Vagina (tissue), 2 donors: ENCODE data around the gene STON2. TPM values are rescaled to one million over a fixed set of nuclear protein-coding genes. Genes with fewer than 3 reads are reported as not detected.

Experiments used
- DNase-seq, 2 donors: peaks; one replicate each; pipeline ENCODE4 v3.0.0-alpha.2; 2017; ENCODE audit errors: extremely low spot score in 2 of 2
- H3K27ac ChIP-seq: fragments of 200-600 bp; sonication (generic); one replicate; pipeline ENCODE4 v1.5.1; 2019
- H3K27me3 ChIP-seq: fragments of 200-600 bp; sonication (generic); one replicate; pipeline ENCODE4 v1.5.1; 2019
- H3K36me3 ChIP-seq, 2 donors: fragments of 200-600 bp; sonication (generic); one replicate each; pipeline ENCODE4 v1.5.1; 2017 to 2019
- H3K4me1 ChIP-seq: fragments of 200-600 bp; sonication (generic); one replicate; pipeline ENCODE4 v1.5.1; 2019
- H3K4me3 ChIP-seq, 2 donors: fragments of 200-600 bp; sonication (generic); 1 replicate in 1 of 2; 2 replicates in 1 of 2; pipeline ENCODE4 v1.5.1; 2016 to 2019
- H3K9me3 ChIP-seq: fragments of 200-600 bp; sonication (generic); one replicate; pipeline ENCODE4 v1.5.1; 2019
- POLR2A ChIP-seq, 2 donors: fragments of 450-650 bp; IDR thresholded peaks; one replicate each; pipeline ENCODE4 v1.6.1; 2017; ENCODE audit warnings: antibody characterized with exemption in 2 of 2, mild to moderate bottlenecking in 2 of 2, moderate library complexity in 2 of 2
- POLR2AphosphoS5 ChIP-seq, 2 donors: sonication (generic); formaldehyde crosslinking; IDR thresholded peaks; one replicate each; pipeline ENCODE4 v1.9.0; 2017; ENCODE audit warnings: antibody characterized with exemption in 2 of 2, mild to moderate bottlenecking in 2 of 2, low read depth in 1 of 2; ENCODE audit not compliant: insufficient read depth in 1 of 2
- intact Hi-C: fragments of 100-400 bp; cut with DNase I; formaldehyde crosslinking; loops from one replicate; pipeline ENCODE4 v1.15.1; 2023
- total RNA-seq: library from RNA; depleted of rRNA; stranded (reverse); fragments of >200 nt; gene quantifications from one replicate; pipeline ENCODE4 v1.2.3, GENCODE V29; 2016
- TF ChIP-seq, protein P1 (sequence below), 3 experiments: fragments of 450-650 bp in 2 of 3; fragments of 200-600 bp in 1 of 3; sonication (generic) in 1 of 3; IDR thresholded peaks; one replicate each; pipeline ENCODE4 v1.5.1; 2017 to 2019; ENCODE audit warnings: antibody characterized with exemption in 3 of 3, mild to moderate bottlenecking in 2 of 3, moderate library complexity in 2 of 3

STON2 gene
- total RNA-seq, 1 donor from 2014 or later = 39.8 TPM

DNA sequence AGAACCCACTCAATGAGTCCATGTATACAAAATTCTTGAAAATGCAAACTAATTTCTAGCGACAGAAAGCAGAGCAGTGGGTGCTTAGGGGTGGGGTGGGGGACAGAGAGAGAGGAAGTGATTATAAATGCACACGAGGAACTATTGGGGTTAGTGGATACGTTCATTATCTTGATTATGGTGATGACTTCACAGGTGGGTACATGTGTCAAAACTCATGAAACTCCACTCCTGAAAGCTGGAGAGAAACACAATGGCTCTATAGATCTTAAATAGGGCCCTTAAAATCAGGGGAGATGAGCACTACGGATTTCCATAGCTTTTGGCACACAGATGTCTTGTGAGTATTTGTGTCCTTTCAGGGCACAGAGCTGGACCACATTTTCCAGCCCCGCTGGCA lies 59.9 kb downstream of the STON2 start:
- TF ChIP-seq POLR2AphosphoS5 (IDR thresholded peaks at IDR 0.05; ENCODE audit: insufficient read depth in 1 of 2, low read depth in 1 of 2) (no peak), POLR2A (IDR thresholded peaks at IDR 0.05) (no peak)
- TF ChIP-seq, protein P1, sequence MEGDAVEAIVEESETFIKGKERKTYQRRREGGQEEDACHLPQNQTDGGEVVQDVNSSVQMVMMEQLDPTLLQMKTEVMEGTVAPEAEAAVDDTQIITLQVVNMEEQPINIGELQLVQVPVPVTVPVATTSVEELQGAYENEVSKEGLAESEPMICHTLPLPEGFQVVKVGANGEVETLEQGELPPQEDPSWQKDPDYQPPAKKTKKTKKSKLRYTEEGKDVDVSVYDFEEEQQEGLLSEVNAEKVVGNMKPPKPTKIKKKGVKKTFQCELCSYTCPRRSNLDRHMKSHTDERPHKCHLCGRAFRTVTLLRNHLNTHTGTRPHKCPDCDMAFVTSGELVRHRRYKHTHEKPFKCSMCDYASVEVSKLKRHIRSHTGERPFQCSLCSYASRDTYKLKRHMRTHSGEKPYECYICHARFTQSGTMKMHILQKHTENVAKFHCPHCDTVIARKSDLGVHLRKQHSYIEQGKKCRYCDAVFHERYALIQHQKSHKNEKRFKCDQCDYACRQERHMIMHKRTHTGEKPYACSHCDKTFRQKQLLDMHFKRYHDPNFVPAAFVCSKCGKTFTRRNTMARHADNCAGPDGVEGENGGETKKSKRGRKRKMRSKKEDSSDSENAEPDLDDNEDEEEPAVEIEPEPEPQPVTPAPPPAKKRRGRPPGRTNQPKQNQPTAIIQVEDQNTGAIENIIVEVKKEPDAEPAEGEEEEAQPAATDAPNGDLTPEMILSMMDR (IDR thresholded peaks at IDR 0.05) = no peak
- H3K27me3 ChIP-seq = no peaks in the 10 kb centered on the region
- H3K4me3 ChIP-seq = no peak overlapping the region
- no peaks in the 10 kb centered on the region for H3K4me1 ChIP-seq
- H3K9me3 ChIP-seq = no peaks in the 10 kb centered on the region
- H3K36me3 ChIP-seq = no peaks in the 10 kb centered on the region
- no peak for DNase-seq
- intact Hi-C loops = no loop called here
- no peak overlapping the region for H3K27ac ChIP-seq

DNA sequence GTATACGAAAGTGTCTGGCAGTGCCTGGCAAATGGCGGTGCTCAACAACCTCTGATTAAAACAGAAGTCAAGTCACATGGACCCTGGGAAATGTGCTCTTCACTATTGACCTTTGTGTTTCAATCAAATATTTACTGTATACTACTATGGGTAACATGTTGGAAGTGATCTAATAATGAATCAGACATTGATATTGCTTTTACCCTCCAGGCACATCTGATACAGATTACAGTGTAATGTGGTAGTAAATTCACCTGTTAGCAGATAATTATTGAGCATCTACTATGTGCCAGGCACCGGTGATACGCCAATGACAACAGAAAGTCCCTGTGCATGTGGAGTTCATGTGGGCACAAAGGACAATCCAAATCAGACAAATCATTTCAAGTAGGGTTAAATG lies 63.1 kb downstream of the STON2 start:
- no peaks in the 10 kb centered on the region for H3K27me3 ChIP-seq
- no peak overlapping the region for H3K27ac ChIP-seq
- no peaks in the 10 kb centered on the region for H3K9me3 ChIP-seq
- H3K4me1 ChIP-seq = peaks cover 4% of the 10 kb centered on the region
- no peak for DNase-seq
- H3K36me3 ChIP-seq = no peaks in the 10 kb centered on the region
- TF ChIP-seq POLR2AphosphoS5 (IDR thresholded peaks at IDR 0.05; ENCODE audit: insufficient read depth in 1 of 2, low read depth in 1 of 2) (no peak), POLR2A (IDR thresholded peaks at IDR 0.05) (no peak)
- TF ChIP-seq, protein P1 (IDR thresholded peaks at IDR 0.05) = no peak
- intact Hi-C loops = no loop called here
- no peak overlapping the region for H3K4me3 ChIP-seq

DNA sequence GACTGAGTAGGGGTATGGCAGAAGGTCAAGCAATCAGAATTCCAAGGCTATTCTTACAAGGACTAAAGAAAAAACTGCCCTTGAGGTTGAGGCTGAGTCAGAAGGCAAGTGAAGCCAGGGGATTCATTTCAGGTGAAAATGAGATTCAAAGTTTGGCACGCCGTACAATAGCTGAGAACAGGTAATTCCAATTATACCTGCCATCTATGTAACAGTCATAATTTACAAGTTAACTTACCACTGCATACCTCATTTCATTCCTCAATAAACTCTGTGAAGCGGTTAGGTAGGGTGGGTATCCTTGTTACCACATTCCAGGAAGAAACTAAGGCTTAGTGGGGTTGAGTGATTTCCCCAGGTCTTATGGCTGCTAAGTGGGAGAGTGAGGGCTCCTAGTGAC lies 64.1 kb downstream of the STON2 start:
- Histone ChIP-seq H3K27ac (no peak overlapping the region), H3K9me3 (no peaks in the 10 kb centered on the region)
- TF ChIP-seq POLR2A (IDR thresholded peaks at IDR 0.05) = no peak
- no peak for TF ChIP-seq POLR2AphosphoS5 (IDR thresholded peaks at IDR 0.05; ENCODE audit: insufficient read depth in 1 of 2, low read depth in 1 of 2)
- TF ChIP-seq, protein P1 (IDR thresholded peaks at IDR 0.05) = no peak

DNA sequence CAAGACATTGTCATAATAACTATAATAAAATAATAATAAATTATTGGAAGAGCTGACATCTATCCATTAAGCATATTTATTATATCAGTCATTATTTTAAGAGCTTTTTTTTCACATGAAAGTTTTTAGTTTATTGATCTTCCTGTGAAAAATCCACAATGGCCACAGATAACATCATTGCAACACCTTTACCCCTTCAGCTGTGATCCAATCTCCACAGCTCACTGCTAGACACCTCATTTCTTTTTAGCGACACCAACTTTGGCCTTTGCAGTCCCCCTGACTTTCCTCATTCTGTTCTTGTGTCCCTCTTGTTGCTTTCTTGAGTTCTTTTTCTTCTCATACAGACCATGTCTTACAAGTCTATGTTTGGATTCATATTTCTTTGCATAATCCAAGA lies 67.4 kb downstream of the STON2 start:
- no peak for TF ChIP-seq POLR2A (IDR thresholded peaks at IDR 0.05)
- TF ChIP-seq, protein P1 (IDR thresholded peaks at IDR 0.05) = no peak
- TF ChIP-seq POLR2AphosphoS5 (IDR thresholded peaks at IDR 0.05; ENCODE audit: insufficient read depth in 1 of 2, low read depth in 1 of 2) = no peak
- Histone ChIP-seq H3K9me3 (no peaks in the 10 kb centered on the region), H3K4me3 (no peak overlapping the region), H3K4me1 (peaks cover 26% of the 10 kb centered on the region), H3K27me3 (no peaks in the 10 kb centered on the region), H3K36me3 (no peaks in the 10 kb centered on the region), H3K27ac (no peak overlapping the region)
- DNase-seq = no peak
- intact Hi-C loops = no loop called here

More for the DNA sequence above, 64.1 kb downstream of the STON2 start:
- peaks cover 15% of the 10 kb centered on the region for H3K4me1 ChIP-seq
- H3K36me3 ChIP-seq = no peaks in the 10 kb centered on the region
- no peak for DNase-seq
- no peaks in the 10 kb centered on the region for H3K27me3 ChIP-seq
- H3K4me3 ChIP-seq = no peak overlapping the region
- intact Hi-C loops = no loop called here

DNA sequence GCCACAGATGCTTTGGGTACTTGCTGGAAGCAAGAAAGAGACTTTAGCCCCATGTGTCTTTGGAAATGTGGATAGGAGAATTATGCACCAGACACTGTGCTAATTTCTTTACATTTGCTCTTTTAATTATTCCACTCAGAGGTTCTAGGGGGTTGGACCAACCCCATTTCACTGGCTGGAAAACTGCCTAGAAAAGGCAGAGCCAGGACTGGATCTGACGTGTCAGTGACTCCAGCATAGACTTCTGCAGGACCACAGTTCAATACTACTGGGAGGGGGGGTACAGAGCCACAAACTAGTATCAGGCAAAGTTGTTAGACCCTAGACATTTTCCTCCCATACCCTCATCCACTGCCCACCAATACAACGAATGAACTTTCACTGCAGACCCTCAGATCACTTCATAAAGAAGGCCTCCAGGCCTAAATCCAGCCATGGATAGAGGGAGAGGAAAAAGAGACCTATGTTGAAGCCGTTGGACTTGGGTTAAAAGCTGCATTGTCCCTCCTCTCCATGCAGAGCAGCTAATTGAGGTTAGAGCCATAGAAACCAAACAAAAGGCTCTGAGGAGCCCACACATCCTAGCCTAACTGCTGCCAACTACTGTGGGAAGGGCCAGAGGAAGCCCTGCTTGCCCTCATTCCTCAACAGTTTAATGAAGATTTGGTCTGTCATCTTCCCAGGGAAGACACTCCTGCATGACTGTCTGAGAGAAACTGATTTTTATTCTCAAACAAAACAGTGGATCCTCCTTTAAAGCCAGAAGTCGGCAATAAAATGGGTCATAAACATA lies 68.7 kb downstream of the STON2 start:
- Histone ChIP-seq H3K4me1 (peaks cover 26% of the 10 kb centered on the region), H3K27ac (no peak overlapping the region), H3K9me3 (no peaks in the 10 kb centered on the region), H3K4me3 (no peak overlapping the region), H3K36me3 (no peaks in the 10 kb centered on the region), H3K27me3 (no peaks in the 10 kb centered on the region)
- TF ChIP-seq POLR2A (IDR thresholded peaks at IDR 0.05) (no peak), POLR2AphosphoS5 (IDR thresholded peaks at IDR 0.05; ENCODE audit: insufficient read depth in 1 of 2, low read depth in 1 of 2) (no peak)
- TF ChIP-seq, protein P1 (IDR thresholded peaks at IDR 0.05) = no peak
- DNase-seq = no peak
- intact Hi-C loops = no loop called here
